Erythroblast (primary cell): ENCODE data around the gene TNS1.
"Not testable (repeated sequence)": the region's sequence is repeated elsewhere in the genome, so short reads cannot be mapped to it uniquely, and the experiment has no call there.

Source experiments
- DNase-seq, 2 experiments: peaks; one replicate each; lab custom pipeline; 2025; lab: John Stamatoyannopoulos, UW
- GATA1 ChIP-seq: IDR thresholded peaks from 2 replicates; pipeline ENCODE4 v1.6.1; 2011; ENCODE audit warnings: low read depth, mild to moderate bottlenecking, control low read depth, low read length, moderate library complexity
- POLR2A ChIP-seq: IDR thresholded peaks from 2 replicates; pipeline ENCODE4 v1.6.1; 2011; ENCODE audit warnings: mild to moderate bottlenecking, low read length

Gene TNS1

DNA sequence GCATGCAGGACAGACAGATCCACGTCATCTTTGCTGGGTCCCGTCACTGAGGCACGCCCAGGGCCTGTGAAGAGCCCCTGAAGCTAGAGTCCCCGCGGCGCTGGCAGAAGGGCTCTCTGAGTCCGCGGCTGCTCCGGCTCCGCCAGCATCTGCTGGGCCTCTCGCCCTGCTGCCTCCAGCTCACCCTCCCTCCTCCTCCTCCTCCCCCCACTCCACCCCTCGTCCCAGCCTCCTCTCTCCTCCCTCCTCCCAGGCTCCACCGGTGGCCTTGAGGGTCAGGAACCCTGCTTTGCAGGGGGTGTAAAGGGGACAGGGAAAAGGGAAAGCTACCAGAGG lies at the start of gene TNS1:
Gene TNS1 (minus strand): TSS at position 151 of the 336 bp plus-strand sequence. CDS start 123 bp downstream, at position 28.
- TF ChIP-seq GATA1: no peak
- no peak for TF ChIP-seq POLR2A
- DNase-seq: no peak

- no peak for DNase-seq
- no peak for TF ChIP-seq POLR2A
- no peak for TF ChIP-seq GATA1
Measured at GRCh38 chr2:218051903-218052302, 49.1 kb upstream of the TNS1 start.

- no peak for DNase-seq
- TF ChIP-seq GATA1: no peak
- TF ChIP-seq POLR2A: no peak
Measured at GRCh38 chr2:218047536-218048225, 44.9 kb upstream of the TNS1 start.

DNA sequence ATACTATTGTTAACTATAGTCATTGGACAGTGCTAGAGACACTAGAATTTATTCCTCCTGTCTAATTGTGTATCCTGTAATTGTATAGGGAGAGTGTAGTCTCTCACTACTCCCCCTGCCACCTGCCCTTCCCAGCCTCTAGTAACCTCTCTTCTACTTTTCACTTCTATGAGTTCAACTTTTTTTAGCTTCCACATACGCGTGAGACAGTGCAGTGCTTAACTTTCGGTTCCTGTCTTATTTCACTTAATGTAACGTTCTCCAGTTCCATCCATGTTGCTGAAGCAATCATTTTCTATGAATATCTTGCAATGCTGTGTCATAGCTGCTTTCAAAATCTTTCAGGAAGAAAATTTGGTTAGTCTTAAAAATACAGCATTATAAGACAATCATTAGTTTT lies 43.4 kb upstream of the TNS1 start:
- TF ChIP-seq POLR2A (no peak), GATA1 (no peak)
- DNase-seq: no peak

GRCh38 chr2:218044599-218044998 lies 41.8 kb upstream of the TNS1 start:
- not testable (repeated sequence) for DNase-seq

DNA sequence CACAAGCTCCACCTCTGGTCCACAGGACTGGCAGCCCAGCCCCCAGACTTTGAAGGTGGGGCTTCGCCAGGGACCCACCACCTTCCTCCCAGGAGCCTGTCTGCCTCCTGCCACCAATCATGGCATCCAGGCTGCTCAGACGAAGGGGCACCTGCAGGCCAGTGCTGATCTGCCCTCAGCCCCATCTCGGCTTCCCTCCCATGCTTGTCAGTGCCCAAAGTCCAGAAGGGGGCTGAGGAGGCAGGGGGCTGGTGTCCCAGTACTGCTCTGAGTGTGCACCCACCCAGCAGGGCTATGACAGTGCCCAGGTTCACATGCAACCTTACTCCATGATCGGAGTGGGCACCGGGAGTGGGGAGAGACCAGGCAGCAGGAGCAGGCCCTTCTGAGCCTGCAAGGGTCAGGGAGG lies 40.9 kb upstream of the TNS1 start:
- no peak for DNase-seq
- TF ChIP-seq GATA1 (no peak), POLR2A (no peak)

GRCh38 chr2:218043100-218043499 lies 40.3 kb upstream of the TNS1 start:
- TF ChIP-seq GATA1 (no peak), POLR2A (no peak)
- no peak for DNase-seq

DNA sequence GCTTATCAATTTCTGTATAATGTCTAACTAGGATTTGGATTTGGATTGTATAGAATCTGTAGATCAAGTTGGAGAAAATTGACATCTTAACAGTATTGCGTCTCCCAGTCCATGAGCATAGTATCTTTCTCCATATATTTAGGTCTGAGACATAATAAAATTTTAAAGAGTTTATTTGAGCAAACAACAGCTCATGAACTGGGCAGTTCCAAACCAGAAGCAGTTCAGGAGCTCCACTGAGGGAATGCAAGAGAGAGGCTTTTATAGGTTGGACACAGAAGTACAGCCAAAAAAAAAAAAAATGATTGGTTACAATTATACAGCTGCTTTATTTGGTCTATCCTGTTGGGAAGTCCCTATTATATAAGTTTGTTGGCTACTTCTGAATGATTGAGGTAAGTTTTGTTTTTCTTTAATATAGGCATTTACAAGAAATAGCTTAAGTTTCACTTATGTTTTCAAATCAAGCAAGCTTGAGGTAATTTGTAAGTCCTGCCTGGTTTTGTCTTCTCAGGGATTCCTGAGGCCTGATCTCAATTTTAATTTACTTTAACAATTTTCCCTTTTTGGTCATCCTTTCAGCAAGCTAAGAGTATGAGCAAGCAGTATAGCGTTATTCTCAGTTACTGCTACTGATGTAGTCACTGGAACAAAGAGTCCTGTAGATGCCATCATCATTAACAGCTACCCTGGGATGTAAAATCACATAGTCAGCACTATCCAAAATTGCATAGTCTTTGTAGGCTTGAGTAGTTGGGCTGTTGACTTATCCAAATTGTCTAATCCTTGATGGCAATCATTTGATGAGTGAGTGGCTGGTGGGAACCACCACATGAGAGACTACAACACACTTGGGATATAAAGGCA lies 38.7 kb upstream of the TNS1 start:
- no peak for DNase-seq
- no peak for TF ChIP-seq GATA1
- TF ChIP-seq POLR2A: no peak

GRCh38 chr2:218040883-218041282 lies 38.1 kb upstream of the TNS1 start:
- TF ChIP-seq GATA1 (no peak), POLR2A (no peak)
- DNase-seq: no peak

- DNase-seq: no peak
Measured at GRCh38 chr2:218039171-218039570, 36.4 kb upstream of the TNS1 start.

DNA sequence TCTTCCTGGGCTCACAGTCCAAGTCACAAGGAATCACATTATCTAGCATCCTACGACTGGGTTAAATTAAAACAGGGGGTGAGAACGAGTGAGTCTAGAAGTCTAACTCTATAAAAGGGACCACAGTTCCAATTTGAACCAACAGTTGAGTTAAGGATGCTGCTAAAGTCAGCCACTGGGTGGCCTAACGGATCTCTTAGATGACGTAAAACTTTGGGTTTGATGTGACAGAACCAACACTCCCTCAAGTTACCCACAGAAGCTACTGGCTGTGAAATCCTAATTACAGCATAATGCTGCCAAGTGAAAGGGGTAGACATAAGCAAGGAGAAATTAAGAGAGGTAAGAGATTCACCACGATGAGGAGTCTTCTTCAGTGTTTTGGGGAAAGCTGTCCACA lies 33.6 kb upstream of the TNS1 start:
- no peak for DNase-seq
- no peak for TF ChIP-seq POLR2A
- no peak for TF ChIP-seq GATA1

More at GRCh38 chr2:218039171-218039570, 36.4 kb upstream of the TNS1 start:
- TF ChIP-seq GATA1 (no peak), POLR2A (no peak)

DNA sequence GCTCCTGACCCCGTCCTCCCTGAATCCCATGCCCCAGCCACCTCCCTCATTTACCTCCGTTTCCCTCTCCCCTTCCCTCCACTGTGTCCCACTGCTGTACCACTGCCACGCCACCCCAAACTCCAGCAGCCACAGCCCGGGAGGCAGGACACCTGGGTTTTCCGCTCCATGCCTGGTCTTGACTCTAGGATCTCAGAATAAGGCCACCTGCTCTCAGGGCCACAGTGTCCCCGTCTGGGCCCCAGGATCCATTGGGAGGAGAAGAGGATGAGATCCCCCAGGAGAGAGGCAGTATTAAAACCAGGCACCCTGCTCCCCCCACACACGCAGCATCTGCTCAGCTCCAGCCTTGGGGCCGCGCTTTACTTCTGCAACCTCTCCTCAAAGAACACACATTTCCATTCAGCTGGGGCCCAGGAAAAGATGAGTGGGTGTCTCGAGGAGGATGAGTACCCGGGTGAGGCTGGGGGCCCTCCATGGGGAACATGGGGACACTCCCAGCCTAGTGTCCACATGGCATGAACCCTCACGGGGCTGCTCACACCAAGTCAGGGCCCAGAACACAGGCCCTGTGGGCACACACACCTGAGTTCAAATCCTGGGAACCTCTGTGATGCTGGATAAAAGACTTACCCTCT lies 32.8 kb upstream of the TNS1 start:
- no peak for TF ChIP-seq GATA1
- no peak for TF ChIP-seq POLR2A
- no peak for DNase-seq

DNA sequence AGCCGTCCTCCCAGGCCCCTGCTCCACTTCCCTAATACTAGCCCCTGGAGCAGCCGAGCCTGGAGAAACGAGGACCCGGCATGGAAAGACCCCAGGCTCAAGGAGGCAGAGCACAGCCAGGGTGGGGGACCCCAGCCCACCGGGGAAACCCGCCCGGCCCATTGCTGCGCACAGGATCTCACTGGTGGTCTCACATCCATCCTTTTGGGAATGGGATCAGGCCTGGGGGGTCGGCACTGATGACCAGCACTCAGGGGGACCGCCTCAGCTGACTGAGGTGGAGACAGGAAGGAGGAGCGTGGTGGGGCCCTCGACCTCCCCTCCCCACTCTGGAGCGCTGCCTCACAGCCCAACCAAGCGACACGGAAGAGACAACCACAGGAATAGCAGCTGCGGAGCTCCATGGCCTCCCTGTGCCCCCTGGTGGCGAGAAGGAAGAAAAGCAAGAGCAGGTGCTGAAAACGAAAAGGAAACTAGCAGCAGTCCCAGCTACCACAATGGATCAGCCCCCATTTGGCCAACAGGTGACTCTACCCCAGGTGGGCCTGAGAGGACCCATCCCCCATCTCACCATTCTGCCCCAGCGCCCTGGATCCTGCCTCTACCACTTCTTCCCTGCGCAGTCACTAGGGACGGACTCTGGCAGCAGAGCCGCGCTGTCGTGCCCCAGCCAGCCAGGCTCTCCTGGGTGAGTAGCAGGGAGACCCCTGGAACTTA lies 31.9 kb upstream of the TNS1 start:
- DNase-seq: peak; percentile 25 to 48
